Hepatocyte (in vitro differentiated cells): ENCODE measurements around the gene NPHP3. TPM values are rescaled to one million over a fixed set of nuclear protein-coding genes. Genes with fewer than 3 reads are reported as not detected.

Experiments
- DNase-seq: peaks from one replicate; pipeline ENCODE4 v3.0.0-alpha.2; 2016; ENCODE audit warnings: low spot score
- H2AFZ ChIP-seq: fragments of 200-600 bp; sonication (generic); 2 replicates; pipeline ENCODE4 v1.6.0; 2016; ENCODE audit warnings: antibody characterized with exemption, mild to moderate bottlenecking
- H3K27ac ChIP-seq: fragments of 200-600 bp; sonication (generic); 2 replicates; pipeline ENCODE4 v1.5.1; 2016; ENCODE audit warnings: mild to moderate bottlenecking
- H3K27me3 ChIP-seq: fragments of 200-600 bp; sonication (generic); 2 replicates; pipeline ENCODE4 v1.6.1; 2016
- H3K36me3 ChIP-seq: fragments of 200-600 bp; sonication (generic); replicated peaks from 2 replicates; pipeline ENCODE4 v1.5.1; 2016; ENCODE audit warnings: low read depth; ENCODE audit not compliant: insufficient read depth
- H3K4me1 ChIP-seq: fragments of 200-600 bp; sonication (generic); 2 replicates; pipeline ENCODE4 v1.5.1; 2016; ENCODE audit warnings: mild to moderate bottlenecking, moderate library complexity; ENCODE audit not compliant: insufficient read depth
- H3K4me2 ChIP-seq: fragments of 200-600 bp; sonication (generic); 2 replicates; pipeline ENCODE4 v1.6.0; 2016
- H3K4me3 ChIP-seq: fragments of 200-600 bp; sonication (generic); 2 replicates; pipeline ENCODE4 v1.5.1; 2016; ENCODE audit warnings: mild to moderate bottlenecking
- H3K79me2 ChIP-seq: fragments of 200-600 bp; sonication (generic); 2 replicates; pipeline ENCODE4 v1.6.0; 2017; ENCODE audit warnings: mild to moderate bottlenecking
- H3K9me2 ChIP-seq: fragments of 200-600 bp; sonication (generic); replicated peaks from 2 replicates; pipeline ENCODE4 v1.6.0; 2017; ENCODE audit warnings: mild to moderate bottlenecking; ENCODE audit not compliant: insufficient read depth
- H3K9me3 ChIP-seq: fragments of 200-600 bp; sonication (generic); 2 replicates; pipeline ENCODE4 v1.5.1; 2016; ENCODE audit warnings: low read depth, mild to moderate bottlenecking
- H4K20me1 ChIP-seq: fragments of 200-600 bp; sonication (generic); 2 replicates; pipeline ENCODE4 v1.6.0; 2016; ENCODE audit warnings: mild to moderate bottlenecking; ENCODE audit not compliant: insufficient read depth, poor library complexity, severe bottlenecking
- EZH2 ChIP-seq: fragments of 200-600 bp; sonication (generic); IDR thresholded peaks from 2 replicates; pipeline ENCODE4 v1.6.1; 2016; ENCODE audit warnings: antibody characterized with exemption, mild to moderate bottlenecking, borderline replicate concordance
- EZH2phosphoT487 ChIP-seq: fragments of 200-600 bp; sonication (generic); IDR thresholded peaks from one replicate; pipeline ENCODE4 v1.6.1; 2018; ENCODE audit warnings: antibody characterized with exemption, mild to moderate bottlenecking, low read depth, moderate library complexity; ENCODE audit not compliant: unreplicated experiment, severe bottlenecking
- WGBS: methylation state at CpG from one replicate; pipeline ENCODE4 v1.1.6; 2016; ENCODE audit warnings: low lambda C conversion rate; ENCODE audit errors: missing lambda C conversion rate; 5-methylcytosine and 5-hydroxymethylcytosine counted together
- polyA plus RNA-seq: library from polyadenylated mRNA; unstranded; fragments of >200 nt; fragmentation: Nextera tagmentation; extraction: Ambion mirVana; gene quantifications from 2 replicates; pipeline ENCODE4 v1.2.1, GENCODE V29; 2016
- total RNA-seq: library from RNA; depleted of rRNA; stranded (reverse); fragments of >200 nt; gene quantifications from 2 replicates; pipeline ENCODE4 v1.2.3, GENCODE V29; 2014
- TF ChIP-seq, protein P1 (sequence below): fragments of 200-600 bp; sonication (generic); IDR thresholded peaks from 2 replicates; pipeline ENCODE4 v1.5.1; 2016; ENCODE audit warnings: antibody characterized with exemption, mild to moderate bottlenecking; ENCODE audit not compliant: poor library complexity

Gene NPHP3
- total and polyA plus RNA-seq, 2 experiments from 2014 or later: 12.0 to 22.5 TPM

DNA sequence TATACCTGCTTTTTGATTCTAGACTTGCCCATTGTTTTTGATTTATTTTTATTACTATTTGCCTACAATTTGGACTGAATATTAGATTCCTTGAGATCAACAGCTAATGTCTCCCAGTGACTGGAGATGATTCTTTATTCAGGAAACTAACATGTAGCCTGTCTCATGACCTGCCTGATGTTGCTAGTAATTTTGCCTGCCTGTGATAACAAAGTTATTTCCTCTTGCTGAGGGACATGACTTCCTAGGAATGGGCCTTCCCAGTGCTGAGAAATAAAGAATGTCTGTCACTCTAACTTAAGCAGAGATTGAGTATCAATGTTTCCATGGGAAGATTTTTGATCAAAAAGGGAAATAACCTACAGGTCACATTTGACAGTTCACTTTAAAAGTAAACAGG lies 13.4 kb upstream of the NPHP3 start:
- no peaks in the 10 kb centered on the region for H3K4me1 ChIP-seq
- no peaks in the 10 kb centered on the region for H3K9me2 ChIP-seq
- no peaks in the 10 kb centered on the region for H4K20me1 ChIP-seq
- H3K36me3 ChIP-seq: no peaks in the 10 kb centered on the region
- no peak for DNase-seq
- H3K27me3 ChIP-seq: peaks cover 3% of the 10 kb centered on the region
- no peaks in the 10 kb centered on the region for H3K79me2 ChIP-seq
- no peak overlapping the region for H3K4me2 ChIP-seq
- no peak overlapping the region for H3K4me3 ChIP-seq
- TF ChIP-seq EZH2phosphoT487 (no peak), EZH2 (no peak)
- TF ChIP-seq, protein P1, sequence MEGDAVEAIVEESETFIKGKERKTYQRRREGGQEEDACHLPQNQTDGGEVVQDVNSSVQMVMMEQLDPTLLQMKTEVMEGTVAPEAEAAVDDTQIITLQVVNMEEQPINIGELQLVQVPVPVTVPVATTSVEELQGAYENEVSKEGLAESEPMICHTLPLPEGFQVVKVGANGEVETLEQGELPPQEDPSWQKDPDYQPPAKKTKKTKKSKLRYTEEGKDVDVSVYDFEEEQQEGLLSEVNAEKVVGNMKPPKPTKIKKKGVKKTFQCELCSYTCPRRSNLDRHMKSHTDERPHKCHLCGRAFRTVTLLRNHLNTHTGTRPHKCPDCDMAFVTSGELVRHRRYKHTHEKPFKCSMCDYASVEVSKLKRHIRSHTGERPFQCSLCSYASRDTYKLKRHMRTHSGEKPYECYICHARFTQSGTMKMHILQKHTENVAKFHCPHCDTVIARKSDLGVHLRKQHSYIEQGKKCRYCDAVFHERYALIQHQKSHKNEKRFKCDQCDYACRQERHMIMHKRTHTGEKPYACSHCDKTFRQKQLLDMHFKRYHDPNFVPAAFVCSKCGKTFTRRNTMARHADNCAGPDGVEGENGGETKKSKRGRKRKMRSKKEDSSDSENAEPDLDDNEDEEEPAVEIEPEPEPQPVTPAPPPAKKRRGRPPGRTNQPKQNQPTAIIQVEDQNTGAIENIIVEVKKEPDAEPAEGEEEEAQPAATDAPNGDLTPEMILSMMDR: no peak
- H2AFZ ChIP-seq: no peak overlapping the region
- H3K9me3 ChIP-seq: no peaks in the 10 kb centered on the region
- no peak overlapping the region for H3K27ac ChIP-seq

DNA sequence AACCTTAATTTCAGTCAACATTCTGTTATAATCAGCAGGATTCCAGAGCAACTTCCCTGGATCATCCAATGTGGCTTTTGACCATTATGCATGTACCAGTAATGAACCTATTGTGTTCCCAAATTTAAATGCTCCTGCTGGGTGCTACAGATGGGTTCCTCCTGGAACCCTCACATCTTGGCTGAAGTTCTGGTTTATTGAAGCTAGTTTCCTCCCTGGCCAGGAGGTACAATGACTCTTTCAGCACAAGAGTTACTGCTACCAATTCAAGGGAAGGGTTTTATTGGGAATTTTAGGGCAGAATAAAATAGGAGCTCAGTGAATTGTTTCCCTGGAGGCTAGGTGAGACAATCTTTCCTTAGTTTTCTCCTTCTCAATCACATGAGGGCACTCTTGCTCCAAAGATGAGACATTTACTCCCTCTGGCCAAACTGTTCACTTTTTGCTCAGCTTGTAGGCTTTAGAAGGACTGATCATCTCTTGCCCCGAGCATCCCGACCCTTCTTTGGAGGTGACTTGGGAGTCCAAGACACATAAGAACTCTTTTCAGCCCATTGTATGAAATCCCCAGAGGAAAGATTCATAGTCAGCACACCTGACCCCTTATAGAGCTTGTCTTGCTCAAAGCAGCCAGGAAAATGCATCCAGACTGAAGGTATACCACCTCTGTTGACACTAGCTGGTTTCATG lies 8.8 kb upstream of the NPHP3 start:
- 19% methylated on average over 2 of the region's 2 CpGs for WGBS
- Histone ChIP-seq H3K4me1 (no peaks in the 10 kb centered on the region), H3K27ac (no peak overlapping the region), H2AFZ (no peak overlapping the region), H4K20me1 (no peaks in the 10 kb centered on the region), H3K9me3 (no peaks in the 10 kb centered on the region), H3K9me2 (no peaks in the 10 kb centered on the region), H3K27me3 (no peaks in the 10 kb centered on the region), H3K4me3 (no peak overlapping the region), H3K79me2 (no peaks in the 10 kb centered on the region), H3K36me3 (no peaks in the 10 kb centered on the region), H3K4me2 (no peak overlapping the region)
- peak; percentile 69 for DNase-seq
- TF ChIP-seq EZH2phosphoT487: no peak
- TF ChIP-seq, protein P1: peak; percentile 68

DNA sequence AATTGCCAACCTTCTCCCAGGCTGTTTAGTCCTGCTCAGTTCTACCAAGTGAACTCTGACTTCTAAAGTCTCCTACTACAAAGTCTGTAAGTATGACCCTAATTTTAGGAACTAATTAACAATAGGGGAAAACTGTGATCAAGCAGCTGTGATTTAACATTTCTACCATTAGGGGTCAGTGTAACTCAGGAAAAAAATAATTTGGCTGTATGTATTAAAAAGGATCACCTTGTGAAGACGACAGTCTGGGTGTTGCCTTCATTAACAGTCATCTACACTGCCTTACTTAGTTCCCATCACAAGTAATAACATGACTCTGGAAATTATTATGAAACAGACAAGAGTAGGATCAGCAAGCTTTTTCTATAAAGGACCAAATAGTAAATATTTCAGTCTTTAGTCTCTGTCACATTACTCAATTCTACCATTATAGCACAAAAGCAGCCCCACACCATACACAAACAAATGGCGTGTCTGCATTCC lies 4.2 kb upstream of the NPHP3 start:
- Histone ChIP-seq H3K79me2 (peaks cover 2% of the 10 kb centered on the region), H3K36me3 (no peaks in the 10 kb centered on the region), H3K9me3 (no peaks in the 10 kb centered on the region), H3K27me3 (no peaks in the 10 kb centered on the region), H3K27ac (no peak overlapping the region), H3K4me1 (peaks cover 7% of the 10 kb centered on the region), H3K4me3 (no peak overlapping the region), H2AFZ (no peak overlapping the region), H3K9me2 (no peaks in the 10 kb centered on the region), H4K20me1 (peaks cover 1% of the 10 kb centered on the region), H3K4me2 (no peak overlapping the region)
- TF ChIP-seq EZH2phosphoT487: no peak
- TF ChIP-seq, protein P1: peak; percentile 86
- peak; percentile 14 for DNase-seq
- WGBS: 25% methylated on average over 2 of the region's 2 CpGs
